Activated CD8-positive, alpha-beta memory T cell treated with anti-CD3 and anti-CD28 coated beads for 48 hours (primary cell): ENCODE results near the gene BEND5.

ENCODE experiments used
- DNase-seq, 3 experiments: peaks; one replicate each; pipeline ENCODE4 v3.0.0-alpha.2; 2020; ENCODE audit warnings: low read depth in 2 of 3, low spot score in 2 of 3

The BEND5 gene

GRCh38 chr1:48776393-48777218 lies at the start of gene BEND5:
Gene BEND5, minus strand, starts transcription at chr1:48776891. Its CDS starts 60 bp downstream, at chr1:48776831.
- peak; percentile 4 to 36 (median 16) for DNase-seq

- no peak for DNase-seq
Observed at GRCh38 chr1:48823168-48823567, 46.5 kb upstream of the BEND5 start.

GRCh38 chr1:48820491-48820890 lies 43.8 kb upstream of the BEND5 start:
- no peak for DNase-seq

- peak in 2 of 3 experiments; percentile 1 for DNase-seq
Observed at GRCh38 chr1:48817505-48818114, 40.9 kb upstream of the BEND5 start.

GRCh38 chr1:48810740-48811139 lies 34.0 kb upstream of the BEND5 start:
- no peak for DNase-seq

- DNase-seq, result no peak
Observed at GRCh38 chr1:48808496-48808895, 31.8 kb upstream of the BEND5 start.

- no peak for DNase-seq
Observed at GRCh38 chr1:48807554-48808260, 31.0 kb upstream of the BEND5 start.

GRCh38 chr1:48803474-48803873 lies 26.8 kb upstream of the BEND5 start:
- no peak for DNase-seq

- no peak for DNase-seq
Observed at GRCh38 chr1:48794816-48795215, 18.1 kb upstream of the BEND5 start.

GRCh38 chr1:48793863-48794262 lies 17.2 kb upstream of the BEND5 start:
- DNase-seq, result no peak

- no peak for DNase-seq
Observed at GRCh38 chr1:48792961-48793360, 16.3 kb upstream of the BEND5 start.

GRCh38 chr1:48790397-48790796 lies 13.7 kb upstream of the BEND5 start:
- DNase-seq, result no peak

- no peak for DNase-seq
Observed at GRCh38 chr1:48789903-48790302, 13.2 kb upstream of the BEND5 start.

- DNase-seq, result no peak
Observed at GRCh38 chr1:48785869-48786268, 9.2 kb upstream of the BEND5 start.

GRCh38 chr1:48784301-48784700 lies 7.6 kb upstream of the BEND5 start:
- no peak for DNase-seq

GRCh38 chr1:48777219-48777895 lies 666 bp upstream of the BEND5 start:
- no peak for DNase-seq

GRCh38 chr1:48775831-48776392 lies 779 bp downstream of the BEND5 start:
- DNase-seq, result no peak

- DNase-seq, result no peak
Observed at GRCh38 chr1:48773133-48773532, 3.6 kb downstream of the BEND5 start.

GRCh38 chr1:48772211-48772610 lies 4.5 kb downstream of the BEND5 start:
- DNase-seq, result no peak

- no peak for DNase-seq
Observed at GRCh38 chr1:48771561-48771960, 5.1 kb downstream of the BEND5 start.

- DNase-seq, result no peak
Observed at GRCh38 chr1:48767975-48768510, 8.6 kb downstream of the BEND5 start.
